Upper lobe of right lung (tissue), 1 donor: ENCODE results near the gene KLF13. TPM values are rescaled to one million over a fixed set of nuclear protein-coding genes. Genes with fewer than 3 reads are reported as not detected.

ENCODE experiments used
- ATAC-seq: fragments of 200-7000 bp; cut with Tn5 transposase; one replicate; pipeline ENCODE4 v1.9.1; 2020; ENCODE audit warnings: mild to moderate bottlenecking, moderate library complexity
- DNase-seq: peaks from one replicate; pipeline ENCODE4 v3.0.0-alpha.2; 2020
- H3K27ac ChIP-seq: fragments of 200-600 bp; one replicate; pipeline ENCODE4 v1.8.0; 2022
- H3K27me3 ChIP-seq: fragments of 200-600 bp; one replicate; pipeline ENCODE4 v1.8.0; 2022; ENCODE audit warnings: mild to moderate bottlenecking
- H3K36me3 ChIP-seq: fragments of 200-600 bp; one replicate; pipeline ENCODE4 v1.8.0; 2022
- H3K4me1 ChIP-seq: fragments of 200-600 bp; one replicate; pipeline ENCODE4 v1.8.0; 2022
- H3K4me3 ChIP-seq: fragments of 200-600 bp; one replicate; pipeline ENCODE4 v1.8.0; 2022; ENCODE audit warnings: mild to moderate bottlenecking
- H3K9me3 ChIP-seq: fragments of 200-600 bp; one replicate; pipeline ENCODE4 v1.8.0; 2022
- intact Hi-C: fragments of 100-400 bp; cut with DNase I; formaldehyde crosslinking; loops from one replicate; pipeline ENCODE4 v1.11.0; 2022
- total RNA-seq: library from RNA; stranded (reverse); fragmentation: NEBNext Ultra II Directional; extraction: Animal tissue kit (Norgen Biotek cat#: 25700); gene quantifications from one replicate; pipeline ENCODE4 v1.2.1, GENCODE V29; 2021
- TF ChIP-seq, protein P1 (sequence below): fragments of 200-600 bp; IDR thresholded peaks from one replicate; pipeline ENCODE4 v1.8.0; 2022; ENCODE audit warnings: antibody characterized with exemption
- donor health status: DM: no; HTN: yes; CAD: no; lungs with severe emphysema.

The KLF13 gene
- total RNA-seq, 1 donor from 2014 or later = 176 TPM

DNA sequence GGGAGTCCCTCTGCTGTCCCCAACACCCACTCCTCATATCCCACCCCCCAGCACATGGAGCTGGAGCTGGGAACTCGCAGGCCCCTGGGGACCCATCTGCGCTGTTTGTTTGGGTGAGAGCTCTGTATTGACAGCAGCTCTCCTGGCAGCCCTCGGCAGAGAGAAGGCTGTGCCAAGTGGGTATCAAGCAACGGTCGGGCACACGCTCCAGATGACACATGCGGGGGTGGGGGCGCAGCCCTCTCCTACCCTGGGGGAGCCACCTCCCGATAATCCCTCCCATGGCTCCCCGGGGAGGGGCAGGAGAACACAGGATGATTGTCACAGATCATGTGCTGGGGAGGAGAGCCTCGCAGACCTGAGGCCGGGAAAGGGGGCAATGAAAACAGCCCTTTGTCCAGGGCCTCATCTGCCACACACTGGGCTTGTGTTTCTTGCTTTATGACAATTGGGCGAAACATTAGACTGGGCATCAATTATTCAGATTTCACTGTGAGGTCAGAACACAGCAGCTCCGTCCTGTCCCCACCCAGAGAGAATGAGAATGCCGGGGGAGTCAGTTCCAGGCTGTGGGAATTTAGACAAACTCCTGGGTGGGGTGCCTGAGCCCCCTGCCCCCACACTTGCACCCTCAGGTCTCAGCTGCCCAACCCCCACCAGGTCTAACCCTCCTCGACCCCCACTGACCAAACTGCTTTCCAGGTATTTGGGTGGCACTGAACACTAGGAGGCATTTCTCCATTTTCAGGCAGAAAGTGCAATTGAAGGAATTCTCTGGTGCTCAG is 46.4 kb upstream of the KLF13 start:
- Histone ChIP-seq H3K27me3 (no peaks in the 10 kb centered on the region), H3K4me3 (no peak overlapping the region), H3K36me3 (no peaks in the 10 kb centered on the region), H3K27ac (no peak overlapping the region), H3K9me3 (no peaks in the 10 kb centered on the region), H3K4me1 (no peaks in the 10 kb centered on the region)
- TF ChIP-seq, protein P1, sequence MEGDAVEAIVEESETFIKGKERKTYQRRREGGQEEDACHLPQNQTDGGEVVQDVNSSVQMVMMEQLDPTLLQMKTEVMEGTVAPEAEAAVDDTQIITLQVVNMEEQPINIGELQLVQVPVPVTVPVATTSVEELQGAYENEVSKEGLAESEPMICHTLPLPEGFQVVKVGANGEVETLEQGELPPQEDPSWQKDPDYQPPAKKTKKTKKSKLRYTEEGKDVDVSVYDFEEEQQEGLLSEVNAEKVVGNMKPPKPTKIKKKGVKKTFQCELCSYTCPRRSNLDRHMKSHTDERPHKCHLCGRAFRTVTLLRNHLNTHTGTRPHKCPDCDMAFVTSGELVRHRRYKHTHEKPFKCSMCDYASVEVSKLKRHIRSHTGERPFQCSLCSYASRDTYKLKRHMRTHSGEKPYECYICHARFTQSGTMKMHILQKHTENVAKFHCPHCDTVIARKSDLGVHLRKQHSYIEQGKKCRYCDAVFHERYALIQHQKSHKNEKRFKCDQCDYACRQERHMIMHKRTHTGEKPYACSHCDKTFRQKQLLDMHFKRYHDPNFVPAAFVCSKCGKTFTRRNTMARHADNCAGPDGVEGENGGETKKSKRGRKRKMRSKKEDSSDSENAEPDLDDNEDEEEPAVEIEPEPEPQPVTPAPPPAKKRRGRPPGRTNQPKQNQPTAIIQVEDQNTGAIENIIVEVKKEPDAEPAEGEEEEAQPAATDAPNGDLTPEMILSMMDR = no peak
- intact Hi-C loops = no loop called here
- ATAC-seq (no peak), DNase-seq (peak; percentile 52)

DNA sequence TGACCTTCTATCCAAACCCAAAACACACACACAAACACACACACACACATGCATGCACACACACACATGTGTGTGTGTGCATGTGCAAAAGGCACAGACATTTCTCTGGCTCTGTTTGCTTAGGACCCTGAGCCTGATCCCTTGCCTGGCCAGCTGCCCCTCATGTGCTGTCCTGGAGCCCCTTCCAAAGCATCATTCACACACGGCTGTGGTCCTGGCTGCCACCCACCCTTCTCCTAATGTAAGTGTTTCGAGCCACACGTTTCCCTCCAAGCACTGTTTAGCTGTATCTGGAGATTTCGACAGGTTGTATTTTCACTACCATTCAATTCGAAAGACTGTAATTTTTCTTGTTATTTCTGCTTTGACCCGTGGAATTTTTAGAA is 45.8 kb upstream of the KLF13 start:
- DNase-seq (peak; percentile 36), ATAC-seq (no peak)
- intact Hi-C loops = no loop called here
- TF ChIP-seq, protein P1 = no peak
- Histone ChIP-seq H3K4me3 (no peak overlapping the region), H3K9me3 (no peaks in the 10 kb centered on the region), H3K36me3 (no peaks in the 10 kb centered on the region), H3K4me1 (no peaks in the 10 kb centered on the region), H3K27me3 (no peaks in the 10 kb centered on the region), H3K27ac (no peak overlapping the region)

DNA sequence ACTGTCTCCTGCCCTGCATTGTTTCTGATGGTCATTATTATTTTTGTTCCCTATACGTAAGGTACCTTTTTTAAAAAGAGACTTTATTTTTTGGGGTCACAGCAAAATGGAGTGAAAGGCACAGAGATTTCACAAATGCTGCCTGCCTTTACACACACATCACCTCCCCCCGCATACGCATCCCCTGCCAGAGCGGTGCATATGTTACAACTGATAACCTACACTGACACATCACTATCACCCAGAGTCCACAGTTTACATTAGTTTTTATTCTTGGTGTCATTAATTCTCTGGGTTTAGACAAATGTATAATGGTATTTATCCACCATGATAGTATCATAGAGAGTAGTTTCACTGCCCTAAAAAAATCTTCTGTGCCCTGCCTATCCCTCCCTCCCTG is 43.6 kb upstream of the KLF13 start:
- intact Hi-C loops = no loop called here
- Histone ChIP-seq H3K36me3 (no peaks in the 10 kb centered on the region), H3K4me1 (no peaks in the 10 kb centered on the region), H3K4me3 (no peak overlapping the region), H3K27me3 (no peaks in the 10 kb centered on the region), H3K9me3 (no peaks in the 10 kb centered on the region), H3K27ac (no peak overlapping the region)
- DNase-seq (no peak), ATAC-seq (no peak)
- TF ChIP-seq, protein P1 = no peak

DNA sequence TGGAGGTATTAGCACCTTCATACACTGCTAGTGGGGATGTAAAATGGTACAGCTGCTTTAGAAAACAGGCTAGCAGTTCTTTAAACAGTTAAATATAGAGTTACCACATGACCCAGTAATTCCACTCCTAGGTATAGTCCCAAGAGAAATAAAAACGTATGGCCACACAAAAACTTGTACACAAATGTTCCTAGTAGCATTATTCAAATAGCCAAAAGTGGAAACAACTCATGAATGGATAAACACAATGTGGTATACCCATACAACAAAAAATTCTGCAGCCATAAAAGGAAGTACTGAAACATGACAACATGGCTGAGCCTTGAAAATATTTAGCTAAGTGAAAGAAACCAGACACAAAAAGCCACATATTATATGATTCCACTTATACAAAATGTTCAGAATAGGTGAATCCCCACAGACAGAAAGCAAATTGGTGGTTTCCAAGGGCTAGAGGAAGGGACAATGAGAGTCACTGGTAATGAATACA is 40.8 kb upstream of the KLF13 start:
- no peak overlapping the region for H3K27ac ChIP-seq
- H3K36me3 ChIP-seq = no peaks in the 10 kb centered on the region
- no peaks in the 10 kb centered on the region for H3K9me3 ChIP-seq
- DNase-seq = no peak
- no peak for ATAC-seq
- H3K4me3 ChIP-seq = no peak overlapping the region
- TF ChIP-seq, protein P1 = no peak
- H3K27me3 ChIP-seq = no peaks in the 10 kb centered on the region
- H3K4me1 ChIP-seq = no peaks in the 10 kb centered on the region
- intact Hi-C loops = no loop called here

DNA sequence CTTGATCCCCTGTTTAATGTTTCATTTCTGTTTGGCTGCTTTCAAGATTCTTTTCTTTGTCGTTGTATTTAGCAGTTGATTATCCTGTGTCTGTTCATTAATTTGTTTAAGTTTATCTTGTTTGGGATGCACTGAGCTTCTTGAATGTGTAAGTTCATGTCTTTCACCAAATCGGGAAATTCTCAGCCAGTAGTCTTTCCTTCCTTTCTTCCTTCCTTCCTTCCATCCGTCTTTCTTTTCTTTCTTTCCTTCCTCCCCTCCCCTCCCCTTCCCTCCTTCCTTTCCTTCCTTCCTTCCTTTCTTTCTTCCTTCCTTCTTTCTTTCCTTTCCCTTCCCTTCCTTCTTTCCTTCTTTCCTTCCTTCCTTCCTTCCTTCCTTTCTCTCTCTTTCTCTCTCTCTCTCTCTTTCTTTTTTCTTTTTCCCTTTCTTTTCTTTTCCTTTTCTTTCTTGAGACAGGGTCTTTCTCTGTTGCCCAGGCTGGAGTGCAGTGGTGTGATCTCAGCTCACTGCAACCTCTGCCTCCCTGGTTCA is 35.5 kb upstream of the KLF13 start:
- no peaks in the 10 kb centered on the region for H3K36me3 ChIP-seq
- no peak for DNase-seq
- H3K4me1 ChIP-seq = peaks cover 6% of the 10 kb centered on the region
- H3K9me3 ChIP-seq = no peaks in the 10 kb centered on the region
- intact Hi-C loops = no loop called here
- no peak overlapping the region for H3K27ac ChIP-seq
- H3K4me3 ChIP-seq = no peak overlapping the region
- H3K27me3 ChIP-seq = no peaks in the 10 kb centered on the region
- TF ChIP-seq, protein P1 = no peak
- ATAC-seq = no peak
